Gastroesophageal sphincter (tissue), 3 donors: ENCODE data around the gene ATP2A1.

ENCODE experiments used
- EP300 ChIP-seq: sonication (generic); formaldehyde crosslinking; IDR thresholded peaks from one replicate; pipeline ENCODE4 v1.6.1; 2017; ENCODE audit warnings: antibody characterized with exemption, mild to moderate bottlenecking
- POLR2A ChIP-seq, 2 donors: fragments of 450-650 bp; IDR thresholded peaks; one replicate each; pipeline ENCODE4 v1.6.1; 2017; ENCODE audit warnings: antibody characterized with exemption in 2 of 2, mild to moderate bottlenecking in 2 of 2, moderate library complexity in 1 of 2
- TF ChIP-seq, protein P1 (sequence below), 4 experiments: fragments of 200-600 bp in 2 of 4; fragments of 450-650 bp in 2 of 4; sonication (generic) in 1 of 4; IDR thresholded peaks; one replicate each; pipeline ENCODE4 v1.5.1; 2017 to 2019; ENCODE audit warnings: antibody characterized with exemption in 4 of 4, mild to moderate bottlenecking in 2 of 4, moderate library complexity in 2 of 4

DNA sequence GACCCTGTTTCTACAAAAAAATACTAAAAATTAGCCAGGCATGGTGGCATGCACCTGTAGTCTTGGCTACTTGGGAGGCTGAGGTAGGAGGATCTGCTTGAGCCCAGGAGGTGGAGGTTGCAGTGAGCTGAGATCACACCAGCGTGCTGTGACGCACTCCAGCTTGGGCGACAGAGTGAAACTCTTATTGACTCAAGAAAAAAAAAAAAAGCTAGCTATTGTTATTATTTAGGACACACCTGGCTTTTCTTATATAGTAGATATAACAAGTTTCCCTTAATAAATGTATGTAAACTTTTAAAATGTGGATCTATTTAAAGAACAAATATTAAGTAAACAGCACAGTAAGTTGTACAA, 44.9 kb downstream of the ATP2A1 start:
- no peak for TF ChIP-seq EP300
- TF ChIP-seq, protein P1, sequence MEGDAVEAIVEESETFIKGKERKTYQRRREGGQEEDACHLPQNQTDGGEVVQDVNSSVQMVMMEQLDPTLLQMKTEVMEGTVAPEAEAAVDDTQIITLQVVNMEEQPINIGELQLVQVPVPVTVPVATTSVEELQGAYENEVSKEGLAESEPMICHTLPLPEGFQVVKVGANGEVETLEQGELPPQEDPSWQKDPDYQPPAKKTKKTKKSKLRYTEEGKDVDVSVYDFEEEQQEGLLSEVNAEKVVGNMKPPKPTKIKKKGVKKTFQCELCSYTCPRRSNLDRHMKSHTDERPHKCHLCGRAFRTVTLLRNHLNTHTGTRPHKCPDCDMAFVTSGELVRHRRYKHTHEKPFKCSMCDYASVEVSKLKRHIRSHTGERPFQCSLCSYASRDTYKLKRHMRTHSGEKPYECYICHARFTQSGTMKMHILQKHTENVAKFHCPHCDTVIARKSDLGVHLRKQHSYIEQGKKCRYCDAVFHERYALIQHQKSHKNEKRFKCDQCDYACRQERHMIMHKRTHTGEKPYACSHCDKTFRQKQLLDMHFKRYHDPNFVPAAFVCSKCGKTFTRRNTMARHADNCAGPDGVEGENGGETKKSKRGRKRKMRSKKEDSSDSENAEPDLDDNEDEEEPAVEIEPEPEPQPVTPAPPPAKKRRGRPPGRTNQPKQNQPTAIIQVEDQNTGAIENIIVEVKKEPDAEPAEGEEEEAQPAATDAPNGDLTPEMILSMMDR (IDR thresholded peaks at IDR 0.05) = no peak
- no peak for TF ChIP-seq POLR2A (IDR thresholded peaks at IDR 0.05)
